MM.1S (cell line): ENCODE measurements around the gene EIF2S2.

Source experiments
- DNase-seq: peaks from one replicate; pipeline ENCODE4 v3.0.0-alpha.2; 2015
- H2AFZ ChIP-seq: fragments of 300-600 bp; sonication (generic); 2 replicates; pipeline ENCODE4 v1.6.0; 2016; ENCODE audit warnings: antibody characterized with exemption, low read length
- H3F3A ChIP-seq: fragments of 300-600 bp; sonication (generic); 2 replicates; pipeline ENCODE4 v1.6.1; 2016; ENCODE audit warnings: mild to moderate bottlenecking, antibody characterized with exemption, low read length, moderate library complexity, mixed read lengths; ENCODE audit not compliant: insufficient read depth
- H3K27ac ChIP-seq: fragments of 300-600 bp; sonication (generic); 2 replicates; pipeline ENCODE4 v1.5.1; 2016; ENCODE audit warnings: mild to moderate bottlenecking, low read length
- H3K27me3 ChIP-seq: fragments of 300-600 bp; sonication (generic); replicated peaks from 2 replicates; pipeline ENCODE4 v1.6.0; 2016; ENCODE audit warnings: low read length; ENCODE audit not compliant: insufficient read depth
- H3K36me3 ChIP-seq: fragments of 300-600 bp; sonication (generic); replicated peaks from 2 replicates; pipeline ENCODE4 v1.6.1; 2016; ENCODE audit warnings: mild to moderate bottlenecking, low read length, mixed read lengths; ENCODE audit not compliant: insufficient read depth
- H3K4me1 ChIP-seq: fragments of 300-600 bp; sonication (generic); 2 replicates; pipeline ENCODE4 v1.6.1; 2016; ENCODE audit warnings: low read length, mixed read lengths
- H3K4me2 ChIP-seq: fragments of 300-600 bp; sonication (generic); 2 replicates; pipeline ENCODE4 v1.6.0; 2016; ENCODE audit warnings: low read depth, low read length
- H3K4me3 ChIP-seq: fragments of 300-600 bp; sonication (generic); 2 replicates; pipeline ENCODE4 v1.5.1; 2016; ENCODE audit warnings: low read length, mixed read lengths
- H3K79me2 ChIP-seq: fragments of 300-600 bp; sonication (generic); 2 replicates; pipeline ENCODE4 v1.6.1; 2016; ENCODE audit warnings: mixed run types, low read length, mixed read lengths
- H3K9ac ChIP-seq: fragments of 300-600 bp; sonication (generic); 2 replicates; pipeline ENCODE4 v1.6.1; 2016; ENCODE audit warnings: low read length, mixed read lengths
- H3K9me2 ChIP-seq: fragments of 300-600 bp; sonication (generic); replicated peaks from 2 replicates; pipeline ENCODE4 v1.6.1; 2016; ENCODE audit warnings: mild to moderate bottlenecking, low read length, mixed read lengths; ENCODE audit not compliant: insufficient read depth
- H3K9me3 ChIP-seq: fragments of 300-600 bp; sonication (generic); replicated peaks from 2 replicates; pipeline ENCODE4 v1.6.1; 2016; ENCODE audit warnings: mild to moderate bottlenecking, low read length, mixed read lengths; ENCODE audit not compliant: insufficient read depth
- H4K20me1 ChIP-seq: fragments of 300-600 bp; sonication (generic); 2 replicates; pipeline ENCODE4 v1.6.1; 2016; ENCODE audit warnings: mild to moderate bottlenecking, low read length, moderate library complexity, mixed read lengths; ENCODE audit not compliant: insufficient read depth
- EZH2 ChIP-seq: fragments of 300-600 bp; sonication (generic); optimal IDR thresholded peaks from 2 replicates; pipeline ENCODE3; 2017; ENCODE audit warnings: low read depth, mild to moderate bottlenecking, antibody characterized with exemption, low read length, mixed read lengths
- EZH2phosphoT487 ChIP-seq: fragments of 300-600 bp; sonication (generic); IDR thresholded peaks from 2 replicates; pipeline ENCODE4 v1.6.1; 2018; ENCODE audit warnings: antibody characterized with exemption, low read length
- TF ChIP-seq, protein P1 (sequence below): fragments of 300-600 bp; sonication (generic); IDR thresholded peaks from 2 replicates; pipeline ENCODE4 v1.5.1; 2016; ENCODE audit warnings: antibody characterized with exemption, low read length, mixed read lengths

EIF2S2 gene

DNA sequence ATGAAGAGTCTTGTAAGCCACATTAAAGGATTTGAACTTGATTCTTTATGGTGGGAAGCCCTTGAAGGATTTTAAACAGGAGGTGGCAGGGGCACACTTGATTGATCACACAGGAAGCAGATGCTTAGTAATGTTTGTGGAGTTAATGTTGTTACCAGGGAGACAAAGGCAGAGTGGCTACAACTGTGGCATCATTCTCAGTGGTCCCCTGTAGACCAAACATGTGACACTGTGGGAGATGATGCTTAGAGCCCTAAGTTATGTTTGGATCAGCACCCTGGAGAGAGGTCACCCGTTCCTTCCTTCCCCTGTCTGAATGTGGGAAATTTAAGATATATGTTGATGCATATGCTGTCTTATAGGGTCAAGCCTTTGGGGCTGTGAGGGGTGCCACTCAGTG lies 53.2 kb downstream of the EIF2S2 start:
- Histone ChIP-seq H3K27ac (no peak overlapping the region), H3K79me2 (peaks cover 100% of the 10 kb centered on the region), H3K9ac (no peak overlapping the region), H3K9me3 (no peaks in the 10 kb centered on the region), H3K36me3 (peaks cover 3% of the 10 kb centered on the region; the same call in 1 of the 2 replicates), H3K27me3 (no peaks in the 10 kb centered on the region), H3K4me3 (no peak overlapping the region), H3K4me1 (no peaks in the 10 kb centered on the region), H3F3A (no peaks in the 10 kb centered on the region), H3K4me2 (no peak overlapping the region), H4K20me1 (peaks cover 84% of the 10 kb centered on the region), H3K9me2 (no peaks in the 10 kb centered on the region), H2AFZ (no peak overlapping the region)
- DNase-seq = no peak
- TF ChIP-seq EZH2 = no peak
- no peak for TF ChIP-seq EZH2phosphoT487

DNA sequence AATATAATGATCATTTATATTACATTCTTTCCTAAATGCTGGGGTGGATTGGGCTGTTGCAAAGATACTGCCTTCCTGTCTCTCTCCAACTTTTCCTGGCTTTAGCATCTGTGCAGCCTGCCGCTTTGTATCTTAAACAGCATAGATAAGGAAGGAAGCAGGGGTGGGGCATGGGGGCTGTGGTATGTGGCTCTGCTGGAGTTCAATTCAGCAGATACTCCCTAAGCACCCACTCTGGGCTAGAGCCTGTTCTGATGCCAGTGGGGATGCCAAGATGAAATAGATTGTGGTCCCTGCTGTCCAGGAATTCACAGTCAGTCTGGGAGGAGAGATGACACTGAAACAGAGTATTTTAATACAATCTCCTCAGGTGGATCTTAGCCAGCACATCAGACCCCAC lies 56.8 kb downstream of the EIF2S2 start:
- no peaks in the 10 kb centered on the region for H3K9me2 ChIP-seq
- H2AFZ ChIP-seq = no peak overlapping the region
- H3K27me3 ChIP-seq = no peaks in the 10 kb centered on the region
- peaks cover 91% of the 10 kb centered on the region for H4K20me1 ChIP-seq
- no peaks in the 10 kb centered on the region for H3K9me3 ChIP-seq
- H3K4me3 ChIP-seq = no peak overlapping the region
- no peak for TF ChIP-seq EZH2phosphoT487
- TF ChIP-seq EZH2 = no peak
- TF ChIP-seq, protein P1, sequence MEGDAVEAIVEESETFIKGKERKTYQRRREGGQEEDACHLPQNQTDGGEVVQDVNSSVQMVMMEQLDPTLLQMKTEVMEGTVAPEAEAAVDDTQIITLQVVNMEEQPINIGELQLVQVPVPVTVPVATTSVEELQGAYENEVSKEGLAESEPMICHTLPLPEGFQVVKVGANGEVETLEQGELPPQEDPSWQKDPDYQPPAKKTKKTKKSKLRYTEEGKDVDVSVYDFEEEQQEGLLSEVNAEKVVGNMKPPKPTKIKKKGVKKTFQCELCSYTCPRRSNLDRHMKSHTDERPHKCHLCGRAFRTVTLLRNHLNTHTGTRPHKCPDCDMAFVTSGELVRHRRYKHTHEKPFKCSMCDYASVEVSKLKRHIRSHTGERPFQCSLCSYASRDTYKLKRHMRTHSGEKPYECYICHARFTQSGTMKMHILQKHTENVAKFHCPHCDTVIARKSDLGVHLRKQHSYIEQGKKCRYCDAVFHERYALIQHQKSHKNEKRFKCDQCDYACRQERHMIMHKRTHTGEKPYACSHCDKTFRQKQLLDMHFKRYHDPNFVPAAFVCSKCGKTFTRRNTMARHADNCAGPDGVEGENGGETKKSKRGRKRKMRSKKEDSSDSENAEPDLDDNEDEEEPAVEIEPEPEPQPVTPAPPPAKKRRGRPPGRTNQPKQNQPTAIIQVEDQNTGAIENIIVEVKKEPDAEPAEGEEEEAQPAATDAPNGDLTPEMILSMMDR = no peak
- H3F3A ChIP-seq = no peaks in the 10 kb centered on the region
- no peak overlapping the region for H3K4me2 ChIP-seq
- no peak for DNase-seq
- H3K36me3 ChIP-seq = peaks cover 1% of the 10 kb centered on the region; the same call in 1 of the 2 replicates
- H3K27ac ChIP-seq = no peak overlapping the region
- no peaks in the 10 kb centered on the region for H3K4me1 ChIP-seq
- no peak overlapping the region for H3K9ac ChIP-seq
- peaks cover 100% of the 10 kb centered on the region for H3K79me2 ChIP-seq

DNA sequence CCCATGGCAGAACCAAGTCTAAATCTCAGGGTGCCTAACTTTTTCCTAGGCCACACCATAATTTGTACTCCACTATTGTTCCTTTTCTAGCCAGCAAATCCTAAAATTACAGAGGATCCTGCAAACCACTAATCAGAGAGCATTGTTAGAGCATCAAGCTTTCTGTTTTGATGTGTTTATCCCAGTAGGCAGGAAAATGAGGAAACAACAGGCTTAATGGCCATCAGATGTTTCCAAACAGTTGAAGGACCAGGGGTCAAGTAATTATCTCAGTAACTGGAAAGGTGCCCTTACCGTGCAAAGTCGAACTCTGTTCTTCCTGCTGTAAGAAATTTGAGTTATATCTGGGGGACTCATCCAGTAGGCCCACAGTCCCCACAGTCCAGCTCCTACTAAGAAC lies 59.6 kb downstream of the EIF2S2 start:
- Histone ChIP-seq H3K9me3 (no peaks in the 10 kb centered on the region), H3K36me3 (no peaks in the 10 kb centered on the region), H3F3A (peaks cover 5% of the 10 kb centered on the region; the same call in 1 of the 2 replicates), H3K9me2 (no peaks in the 10 kb centered on the region), H3K27me3 (no peaks in the 10 kb centered on the region), H2AFZ (no peak overlapping the region), H3K4me1 (no peaks in the 10 kb centered on the region), H3K4me2 (no peak overlapping the region), H3K9ac (no peak overlapping the region), H3K27ac (no peak overlapping the region), H3K4me3 (no peak overlapping the region), H4K20me1 (peaks cover 87% of the 10 kb centered on the region), H3K79me2 (peaks cover 100% of the 10 kb centered on the region)
- no peak for DNase-seq
- TF ChIP-seq EZH2phosphoT487 = no peak
- no peak for TF ChIP-seq EZH2
- TF ChIP-seq, protein P1 = no peak

DNA sequence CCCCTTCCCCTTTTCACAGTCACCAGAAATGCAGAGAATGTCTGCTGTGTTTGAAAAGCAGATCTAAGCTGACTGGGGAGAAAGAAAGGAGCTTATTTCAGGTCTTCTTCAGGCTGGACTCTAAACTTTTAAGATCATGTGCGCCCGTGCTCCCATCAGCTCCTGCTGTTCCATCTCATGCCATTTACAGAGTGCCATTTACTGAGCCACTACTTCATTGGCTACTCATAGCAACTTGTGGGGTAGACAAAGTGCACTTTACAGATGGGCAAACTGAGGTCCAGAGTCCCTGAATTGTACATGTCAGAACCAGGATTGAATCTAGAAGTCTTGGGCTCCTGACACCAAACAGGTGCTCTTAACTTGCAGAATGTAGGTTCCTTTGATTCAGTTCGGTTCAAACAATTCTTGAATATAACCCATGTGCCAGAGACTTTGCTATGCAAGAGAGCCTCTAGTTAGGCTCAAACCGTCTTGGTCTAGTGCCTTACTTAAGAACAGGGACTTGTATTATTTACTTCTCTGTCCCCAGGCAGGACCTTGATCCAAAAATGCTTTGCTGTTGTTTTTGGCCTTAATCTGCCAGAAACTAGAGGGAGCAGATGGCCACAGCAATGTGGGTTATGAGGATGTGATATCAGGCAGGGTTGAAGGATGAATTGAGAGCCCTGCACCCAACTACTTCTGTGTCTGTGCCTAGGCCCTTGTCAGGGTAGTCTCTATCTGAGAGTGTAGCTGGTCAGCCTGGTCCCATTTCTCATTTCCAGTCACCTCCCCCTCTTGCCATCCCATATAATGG lies 61.9 kb downstream of the EIF2S2 start:
- H4K20me1 ChIP-seq = peaks cover 89% of the 10 kb centered on the region
- H3K4me3 ChIP-seq = no peak overlapping the region
- peak; percentile 49 for DNase-seq
- TF ChIP-seq, protein P1 = no peak
- TF ChIP-seq EZH2phosphoT487 = no peak
- TF ChIP-seq EZH2 = no peak
- no peak overlapping the region for H3K27ac ChIP-seq
- H3K9ac ChIP-seq = no peak overlapping the region
- peaks cover 100% of the 10 kb centered on the region for H3K79me2 ChIP-seq
- peaks cover 8% of the 10 kb centered on the region; the same call in 1 of the 2 replicates for H3F3A ChIP-seq
- H2AFZ ChIP-seq = no peak overlapping the region
- H3K9me2 ChIP-seq = no peaks in the 10 kb centered on the region
- peaks cover 10% of the 10 kb centered on the region; the same call in 1 of the 2 replicates for H3K4me1 ChIP-seq
- H3K4me2 ChIP-seq = no peak overlapping the region
- H3K27me3 ChIP-seq = no peaks in the 10 kb centered on the region
- no peaks in the 10 kb centered on the region for H3K36me3 ChIP-seq
- H3K9me3 ChIP-seq = no peaks in the 10 kb centered on the region
